Urinary bladder (tissue), 4 donors: ENCODE results near the gene IGHMBP2. TPM values are rescaled to one million over a fixed set of nuclear protein-coding genes. Genes with fewer than 3 reads are reported as not detected.
A peak's percentile ranks its signal among the peaks of the same experiment; 100 is the strongest.

Experiments
- DNase-seq: peaks from one replicate; pipeline ENCODE4 v3.0.0-alpha.2; 2015; ENCODE audit errors: extremely low spot score
- H3K27ac ChIP-seq: one replicate; pipeline ENCODE4 v1.5.1; 2013; ENCODE audit warnings: low read depth, mild to moderate bottlenecking, moderate library complexity
- H3K36me3 ChIP-seq: one replicate; pipeline ENCODE4 v1.6.1; 2013; ENCODE audit warnings: mild to moderate bottlenecking, moderate library complexity; ENCODE audit not compliant: insufficient read depth
- H3K4me1 ChIP-seq: one replicate; pipeline ENCODE4 v1.6.1; 2013; ENCODE audit warnings: mild to moderate bottlenecking, moderate library complexity; ENCODE audit not compliant: insufficient read depth
- H3K4me3 ChIP-seq: one replicate; pipeline ENCODE4 v1.5.1; 2013; ENCODE audit warnings: low read depth, low read length
- WGBS: extraction: QIAGEN DNeasy Blood & Tissue Kit; methylation state at CpG from one replicate; pipeline ENCODE4 v1.1.7; 2013; 5-methylcytosine and 5-hydroxymethylcytosine counted together
- polyA plus RNA-seq: library from polyadenylated mRNA; stranded (reverse); fragments of 200-250 nt; gene quantifications from one replicate; pipeline ENCODE4 v1.2.3, GENCODE V29; 2013
- total RNA-seq: library from RNA; depleted of rRNA; stranded (reverse); fragments of >200 nt; gene quantifications from one replicate; pipeline ENCODE4 v1.2.3, GENCODE V29; 2014
- donor health status: healthy with polysubstance abuse.
- donor health status: healthy.

IGHMBP2 gene
- total and polyA plus RNA-seq, 2 donors: 9.1 to 15.3 TPM

GRCh38 chr11:68900835-68901381 is 2.8 kb upstream of the IGHMBP2 start:
- DNase-seq: no peak

DNA sequence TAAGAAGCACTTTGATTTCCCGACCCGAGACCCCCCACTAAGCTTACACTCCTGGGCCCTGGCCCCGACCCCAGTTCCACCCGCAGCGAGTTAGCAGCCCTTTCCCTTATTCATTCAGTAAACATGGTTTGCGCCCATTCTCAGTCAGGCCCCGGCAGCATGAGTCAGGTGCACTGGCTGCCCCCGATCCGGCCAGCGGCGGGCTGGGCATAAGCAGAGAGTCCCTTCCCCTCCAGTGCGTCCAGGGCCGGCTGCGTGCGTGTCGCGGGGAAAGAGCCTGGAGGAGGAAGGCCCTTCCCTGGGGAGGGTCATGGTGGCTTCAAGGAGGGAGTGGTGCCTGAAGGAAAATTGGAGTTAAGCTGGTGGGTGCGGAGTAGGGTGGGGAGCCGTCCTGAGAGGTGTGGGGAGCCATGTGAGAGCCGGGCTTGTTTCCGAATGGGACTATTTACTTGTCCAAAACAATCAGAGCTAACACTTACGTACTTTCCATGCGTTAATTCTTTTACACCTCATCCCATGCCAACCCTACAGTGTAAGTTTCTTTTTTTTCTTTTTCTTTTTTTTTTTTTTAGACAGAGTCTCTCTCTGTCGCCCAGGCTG is 657 bp downstream of the IGHMBP2 start:
- Histone ChIP-seq H3K4me3 (peak overlapping the region; percentile 63), H3K36me3 (no peaks in the 10 kb centered on the region), H3K27ac (no peak overlapping the region), H3K4me1 (peaks cover 3% of the 10 kb centered on the region)
- 1% methylated on average over 24 of the region's 24 CpGs for WGBS
- no peak for DNase-seq

More at GRCh38 chr11:68900835-68901381, 2.8 kb upstream of the IGHMBP2 start:
- 84% methylated on average over 9 of the region's 9 CpGs for WGBS
- H3K36me3 ChIP-seq: peaks cover 2% of the 10 kb centered on the region
- H3K4me1 ChIP-seq: peaks cover 3% of the 10 kb centered on the region
- H3K4me3 ChIP-seq: no peak overlapping the region
- no peak overlapping the region for H3K27ac ChIP-seq

- Histone ChIP-seq H3K27ac (no peak overlapping the region), H3K4me1 (peaks cover 3% of the 10 kb centered on the region), H3K36me3 (no peaks in the 10 kb centered on the region), H3K4me3 (no peak overlapping the region)
- no peak for DNase-seq
- WGBS: 86% methylated on average over 23 of the region's 23 CpGs
These were observed 2.0 kb downstream of the IGHMBP2 start for GRCh38 chr11:68905421-68906360.

DNA sequence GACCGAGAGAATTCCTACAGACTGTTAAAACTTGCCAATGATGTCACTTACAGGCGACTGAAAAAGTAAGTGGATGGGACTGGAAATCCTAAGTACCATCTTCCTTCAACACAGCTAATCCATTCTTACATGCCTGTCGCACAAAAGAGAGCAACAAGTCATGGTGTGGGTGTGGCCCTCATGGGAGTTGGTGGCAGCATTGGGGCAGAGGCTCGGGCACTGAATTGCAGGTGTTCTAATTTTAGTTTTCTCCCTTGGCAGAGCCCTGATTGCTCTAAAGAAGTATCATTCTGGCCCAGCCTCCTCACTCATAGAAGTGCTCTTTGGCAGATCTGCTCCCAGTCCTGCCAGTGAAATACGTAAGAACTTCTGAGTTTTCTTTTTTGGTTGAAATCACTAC is 4.6 kb downstream of the IGHMBP2 start:
- no peak overlapping the region for H3K27ac ChIP-seq
- WGBS: 93% methylated on average over 5 of the region's 5 CpGs
- H3K4me1 ChIP-seq: peaks cover 1% of the 10 kb centered on the region
- H3K4me3 ChIP-seq: no peak overlapping the region
- no peaks in the 10 kb centered on the region for H3K36me3 ChIP-seq
- no peak for DNase-seq

- 87% methylated on average over 8 of the region's 8 CpGs for WGBS
- Histone ChIP-seq H3K4me1 (no peaks in the 10 kb centered on the region), H3K36me3 (peaks cover 3% of the 10 kb centered on the region), H3K27ac (no peak overlapping the region), H3K4me3 (no peak overlapping the region)
- DNase-seq: no peak
These were observed 7.3 kb downstream of the IGHMBP2 start for GRCh38 chr11:68910965-68911364.

- no peaks in the 10 kb centered on the region for H3K4me1 ChIP-seq
- WGBS: 94% methylated on average over 16 of the region's 16 CpGs
- DNase-seq: no peak
- H3K4me3 ChIP-seq: no peak overlapping the region
- peaks cover 3% of the 10 kb centered on the region for H3K36me3 ChIP-seq
- no peak overlapping the region for H3K27ac ChIP-seq
These were observed 8.0 kb downstream of the IGHMBP2 start for GRCh38 chr11:68911731-68912130.

- H3K4me1 ChIP-seq: no peaks in the 10 kb centered on the region
- H3K36me3 ChIP-seq: peaks cover 3% of the 10 kb centered on the region
- 93% methylated on average over 5 of the region's 5 CpGs for WGBS
- H3K4me3 ChIP-seq: no peak overlapping the region
- H3K27ac ChIP-seq: no peak overlapping the region
- no peak for DNase-seq
These were observed 8.6 kb downstream of the IGHMBP2 start for GRCh38 chr11:68912254-68912653.

- 93% methylated on average over 5 of the region's 5 CpGs for WGBS
- no peak overlapping the region for H3K4me3 ChIP-seq
- no peak overlapping the region for H3K27ac ChIP-seq
- H3K4me1 ChIP-seq: no peaks in the 10 kb centered on the region
- peaks cover 3% of the 10 kb centered on the region for H3K36me3 ChIP-seq
- no peak for DNase-seq
These were observed 9.5 kb downstream of the IGHMBP2 start for GRCh38 chr11:68913188-68913587.

GRCh38 chr11:68914761-68915160 is 11.1 kb downstream of the IGHMBP2 start:
- WGBS: 96% methylated on average over 15 of the region's 15 CpGs
- H3K4me1 ChIP-seq: no peaks in the 10 kb centered on the region
- no peak overlapping the region for H3K4me3 ChIP-seq
- DNase-seq: no peak
- H3K27ac ChIP-seq: no peak overlapping the region
- H3K36me3 ChIP-seq: peaks cover 3% of the 10 kb centered on the region

- WGBS: 92% methylated on average over 13 of the region's 13 CpGs
- H3K36me3 ChIP-seq: peaks cover 3% of the 10 kb centered on the region
These were observed 12.7 kb downstream of the IGHMBP2 start for GRCh38 chr11:68916439-68916838.

DNA sequence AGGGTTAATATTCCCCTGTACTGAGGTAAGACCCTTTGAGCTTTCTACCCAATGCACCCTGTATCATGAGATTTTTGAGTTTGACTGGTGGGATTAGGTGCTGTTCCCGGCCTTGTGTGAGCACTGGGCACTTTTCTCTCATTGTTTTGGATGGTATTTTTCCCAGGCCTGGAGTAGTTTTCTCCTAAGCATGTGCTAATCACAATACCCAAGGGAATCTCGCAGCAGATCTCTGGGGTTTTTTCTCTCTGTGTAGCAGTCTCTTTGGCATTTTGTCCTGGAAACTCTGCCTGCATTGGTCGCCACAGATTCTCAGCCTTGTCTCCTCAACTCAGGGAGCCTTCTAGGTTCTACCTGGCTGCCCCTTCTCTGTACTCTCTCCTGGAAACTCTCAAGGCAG is 19.9 kb downstream of the IGHMBP2 start:
- H3K27ac ChIP-seq: no peak overlapping the region
- H3K36me3 ChIP-seq: no peaks in the 10 kb centered on the region
- WGBS: 76% methylated on average over 3 of the region's 3 CpGs
- no peaks in the 10 kb centered on the region for H3K4me1 ChIP-seq
- DNase-seq: no peak
- H3K4me3 ChIP-seq: no peak overlapping the region

More at GRCh38 chr11:68916439-68916838, 12.7 kb downstream of the IGHMBP2 start:
- Histone ChIP-seq H3K4me1 (no peaks in the 10 kb centered on the region), H3K4me3 (no peak overlapping the region), H3K27ac (no peak overlapping the region)
- DNase-seq: no peak

- peaks cover 4% of the 10 kb centered on the region for H3K36me3 ChIP-seq
- H3K4me1 ChIP-seq: no peaks in the 10 kb centered on the region
- no peak overlapping the region for H3K4me3 ChIP-seq
- no peak for DNase-seq
- WGBS: 83% methylated on average over 10 of the region's 10 CpGs
- no peak overlapping the region for H3K27ac ChIP-seq
These were observed 20.6 kb downstream of the IGHMBP2 start for GRCh38 chr11:68924073-68924925.

GRCh38 chr11:68925611-68926010 is 21.9 kb downstream of the IGHMBP2 start:
- no peak overlapping the region for H3K27ac ChIP-seq
- H3K36me3 ChIP-seq: peaks cover 10% of the 10 kb centered on the region
- 81% methylated on average over 3 of the region's 3 CpGs for WGBS
- DNase-seq: no peak
- H3K4me1 ChIP-seq: no peaks in the 10 kb centered on the region
- H3K4me3 ChIP-seq: no peak overlapping the region
